Measurements from ENCODE around the gene HDAC7.

HDAC7 gene

GRCh38 chr12:47776471-47777143 is 43.1 kb downstream of the HDAC7 start:
- DNase-seq, result no peak

GRCh38 chr12:47775100-47775911 is 44.4 kb downstream of the HDAC7 start:
- no peak for DNase-seq

DNA sequence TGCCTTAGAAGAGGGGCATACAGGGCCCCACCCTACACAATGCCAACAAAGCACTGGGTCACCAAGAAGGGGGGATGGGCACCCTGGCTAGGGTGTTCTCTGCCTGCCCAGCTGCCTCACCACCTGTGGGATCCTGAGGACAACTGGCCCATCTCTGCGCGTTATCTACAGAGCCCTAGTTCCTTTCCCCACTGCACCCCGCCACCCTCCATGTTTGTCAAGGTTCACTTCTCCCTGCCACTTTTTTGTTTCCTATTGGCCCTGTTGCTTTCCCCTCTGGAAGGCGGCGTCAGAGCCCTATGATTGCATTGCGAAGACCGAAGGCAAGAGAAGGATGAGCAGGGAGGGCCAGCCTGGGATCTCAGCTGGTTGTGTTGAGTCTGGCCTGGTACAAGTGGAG is 45.0 kb downstream of the HDAC7 start:
- DNase-seq, result no peak

DNA sequence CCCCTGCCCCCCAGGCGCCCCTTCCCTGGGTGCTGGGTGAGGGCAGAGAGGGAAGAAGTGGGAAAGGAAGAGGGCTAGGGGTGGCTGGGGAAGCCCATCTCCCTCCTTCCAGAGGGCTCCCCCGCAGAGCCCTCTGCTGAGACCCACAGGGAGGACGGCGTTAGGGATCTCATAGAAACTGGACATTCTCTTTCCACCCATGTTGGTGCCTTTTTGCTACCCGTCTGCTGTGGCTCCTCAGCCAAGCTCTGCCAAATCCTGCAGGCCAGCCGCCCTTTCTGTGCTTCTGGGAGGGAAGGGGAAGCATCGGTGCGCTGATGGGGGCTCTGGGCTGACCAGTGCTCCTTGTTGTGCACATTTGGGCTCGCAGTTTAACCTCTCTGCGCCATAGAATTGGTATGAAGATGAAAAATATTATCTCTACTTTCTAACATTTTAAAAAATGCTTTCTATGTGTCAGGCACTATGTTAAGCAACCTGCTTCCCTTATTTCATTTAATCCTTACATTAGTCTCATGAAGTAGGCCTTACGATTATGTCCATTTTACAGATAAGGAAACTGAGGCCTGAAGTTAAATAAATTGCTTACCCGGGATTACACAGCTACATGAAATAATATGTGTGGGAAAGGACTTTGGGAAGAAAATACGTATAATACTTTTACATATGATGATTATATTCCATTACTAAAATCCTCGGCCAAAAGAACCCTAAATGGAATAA is 45.7 kb downstream of the HDAC7 start:
- no peak for DNase-seq

- DNase-seq, result peak; percentile 57
Observed at GRCh38 chr12:47773062-47773857, 46.4 kb downstream of the HDAC7 start, which contains the start of gene SLC48A1. Gene SLC48A1 (plus strand): TSS chr12:47773238. CDS start chr12:47773305, 67 bp downstream.

DNA sequence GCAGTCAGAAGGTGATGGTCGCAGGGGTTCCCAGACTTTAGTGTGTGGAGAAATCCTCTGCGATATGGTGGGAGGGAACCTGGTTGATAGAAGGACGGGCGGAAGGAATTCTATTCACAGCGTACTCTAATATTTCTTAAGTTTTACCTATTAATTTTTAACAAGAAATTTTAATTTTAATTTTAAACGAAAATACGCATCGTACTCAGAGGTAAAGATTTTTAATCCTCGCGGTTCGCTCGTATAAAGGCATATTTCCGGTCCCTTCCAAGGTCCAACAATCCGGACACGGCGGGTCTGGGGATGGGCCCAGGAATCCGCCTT is 47.0 kb downstream of the HDAC7 start:
- DNase-seq, result no peak

- DNase-seq, result no peak
Observed at GRCh38 chr12:47772094-47772660, 47.5 kb downstream of the HDAC7 start.

DNA sequence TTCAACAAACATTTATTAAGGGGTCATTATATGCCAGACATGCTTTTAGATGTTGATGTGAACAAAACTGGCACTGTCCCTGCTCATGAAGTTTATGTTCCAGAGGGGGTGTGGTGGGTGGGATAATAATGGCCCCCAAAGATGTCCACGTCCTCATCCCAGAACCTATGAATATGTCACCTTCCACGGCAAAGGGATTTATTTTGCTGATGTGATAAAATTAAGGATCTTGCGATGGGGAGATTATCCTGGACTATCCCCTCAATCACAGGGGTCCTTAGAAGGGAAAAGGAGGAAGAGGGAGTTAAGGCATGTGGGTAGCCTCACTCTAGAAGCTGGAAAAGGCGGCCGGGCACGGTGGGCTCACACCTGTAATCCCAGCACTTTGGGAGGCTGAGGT is 48.4 kb downstream of the HDAC7 start:
- DNase-seq, result no peak

- DNase-seq, result no peak
Observed at GRCh38 chr12:47770086-47770726, 49.5 kb downstream of the HDAC7 start.

DNA sequence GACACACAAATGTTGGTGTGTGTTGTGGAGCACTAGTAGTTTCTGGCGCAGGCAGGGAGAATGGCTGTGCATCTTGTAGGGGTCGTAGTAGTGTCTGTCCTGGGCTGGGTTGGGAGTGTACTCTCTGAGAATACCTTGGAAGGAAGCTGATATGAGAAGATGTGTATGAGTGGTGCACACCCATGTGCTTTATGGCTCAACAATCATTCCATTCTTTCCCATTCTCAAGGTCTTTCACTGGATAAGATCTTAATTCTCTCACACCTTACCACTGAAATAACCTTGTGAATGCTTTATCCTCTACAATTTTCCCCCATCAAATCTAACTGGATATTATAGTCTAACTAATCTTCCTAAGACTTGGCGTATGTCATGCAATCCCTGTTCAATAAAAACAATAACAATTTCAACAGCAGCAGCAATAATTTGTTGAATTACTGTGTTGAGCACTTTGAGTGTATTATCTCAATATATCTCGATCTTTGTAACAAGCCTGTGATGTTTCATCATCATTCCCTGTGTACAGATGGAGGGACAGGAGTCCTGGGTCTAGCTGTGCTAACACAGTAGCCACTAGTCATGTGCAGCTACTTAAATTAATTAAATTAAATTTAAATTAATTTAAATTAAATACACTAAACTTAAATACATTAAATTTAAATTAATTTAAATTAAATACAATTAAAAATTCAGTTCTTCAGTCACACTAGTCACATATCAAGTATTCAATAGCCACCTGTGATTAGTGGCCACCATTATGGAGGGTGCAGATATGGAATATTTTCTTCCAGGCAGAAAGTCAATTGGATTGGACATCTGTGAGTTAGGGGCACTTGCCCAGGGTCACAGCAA is 50.2 kb downstream of the HDAC7 start:
- no peak for DNase-seq

DNA sequence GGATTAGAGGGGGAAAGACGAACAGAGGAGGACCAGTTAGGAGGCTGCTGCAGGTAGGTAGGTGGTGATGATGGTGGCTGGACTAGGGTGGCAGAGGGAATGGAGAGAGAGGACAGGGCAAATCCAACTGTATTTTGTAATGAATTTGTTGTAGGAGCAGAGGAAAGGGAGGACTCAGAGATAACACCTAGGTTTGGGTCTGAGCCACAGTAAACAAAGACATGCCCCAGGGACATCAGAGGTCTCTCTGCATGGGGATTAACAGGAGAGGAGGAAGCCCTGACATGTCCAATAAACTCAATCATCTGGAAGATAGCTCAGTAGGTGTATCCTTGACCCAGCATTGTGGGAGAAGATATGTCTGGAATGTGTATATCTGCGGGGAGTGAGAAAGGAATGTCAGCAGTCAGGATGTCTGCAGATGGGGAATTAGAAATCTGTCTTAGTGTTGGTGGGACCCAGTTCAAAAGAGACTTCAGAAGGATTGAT is 51.3 kb downstream of the HDAC7 start:
- DNase-seq, result no peak

DNA sequence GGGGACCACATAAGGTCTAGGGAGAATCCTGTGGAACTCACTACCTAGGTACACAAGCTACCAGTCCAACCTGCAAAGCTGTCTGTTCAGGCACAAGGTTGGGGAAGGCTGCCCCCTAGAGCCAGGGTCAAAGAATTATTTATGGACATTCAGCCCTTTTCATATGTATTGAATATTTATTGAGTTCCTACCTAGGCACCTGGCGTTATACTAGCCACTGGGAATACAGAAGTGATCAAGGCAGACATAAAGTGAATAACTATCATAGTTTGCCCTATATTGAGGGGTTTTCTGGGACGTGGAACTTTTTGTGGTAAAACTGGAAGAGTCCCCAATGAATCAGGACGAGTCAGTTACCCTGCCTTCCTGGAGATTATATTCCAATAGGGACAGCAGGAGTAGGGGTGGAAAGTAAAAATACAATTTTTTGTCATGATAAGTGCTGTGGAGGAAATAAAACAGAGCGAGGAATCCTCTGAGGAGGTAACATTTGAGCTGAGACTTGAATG is 52.4 kb downstream of the HDAC7 start:
- peak; percentile 49 for DNase-seq

- no peak for DNase-seq
Observed at GRCh38 chr12:47766502-47767215, 53.0 kb downstream of the HDAC7 start.

DNA sequence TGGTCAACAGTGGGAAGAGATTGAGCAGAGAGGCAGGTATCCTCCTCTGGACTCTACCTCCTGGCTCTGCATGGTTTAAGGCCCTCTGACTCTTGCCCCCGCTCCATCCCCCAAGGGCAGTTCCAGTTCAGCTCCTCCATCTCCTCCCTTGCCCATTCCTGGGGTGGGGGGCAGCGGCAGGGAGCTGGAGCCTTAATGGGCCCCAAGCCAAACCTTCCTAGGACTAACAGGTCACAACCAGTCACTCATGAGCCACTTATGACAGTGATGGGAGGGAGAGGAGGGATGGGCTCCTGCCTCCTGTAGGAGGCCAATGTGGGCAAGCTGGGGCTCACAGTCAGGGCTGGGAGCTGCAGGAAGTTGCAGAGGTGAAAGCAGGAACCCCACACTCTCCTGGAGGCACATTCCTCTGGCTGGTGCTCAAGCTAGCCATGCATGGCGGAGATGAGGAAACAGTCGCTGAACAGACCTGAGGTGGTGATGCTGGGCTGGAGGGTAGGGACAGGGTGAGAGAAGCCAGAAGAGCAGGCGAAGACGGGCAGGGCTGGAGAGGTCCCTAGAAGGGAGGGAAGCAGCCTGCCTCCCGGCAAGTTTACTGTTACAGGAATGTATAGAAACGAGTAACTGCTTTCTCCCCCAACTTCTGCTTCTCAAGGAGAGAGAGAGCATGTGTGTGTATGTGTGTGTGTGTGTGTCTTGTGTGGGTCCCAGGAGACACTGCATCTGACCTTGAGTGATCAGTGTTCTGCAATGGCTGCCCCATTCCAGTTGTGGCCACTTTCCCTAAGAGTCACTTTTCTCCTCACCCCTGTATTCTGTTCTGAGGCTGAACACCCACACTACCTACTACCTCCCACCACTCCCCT is 56.0 kb downstream of the HDAC7 start:
- DNase-seq, result no peak

- no peak for DNase-seq
Observed at GRCh38 chr12:47762850-47763465, 56.7 kb downstream of the HDAC7 start.

DNA sequence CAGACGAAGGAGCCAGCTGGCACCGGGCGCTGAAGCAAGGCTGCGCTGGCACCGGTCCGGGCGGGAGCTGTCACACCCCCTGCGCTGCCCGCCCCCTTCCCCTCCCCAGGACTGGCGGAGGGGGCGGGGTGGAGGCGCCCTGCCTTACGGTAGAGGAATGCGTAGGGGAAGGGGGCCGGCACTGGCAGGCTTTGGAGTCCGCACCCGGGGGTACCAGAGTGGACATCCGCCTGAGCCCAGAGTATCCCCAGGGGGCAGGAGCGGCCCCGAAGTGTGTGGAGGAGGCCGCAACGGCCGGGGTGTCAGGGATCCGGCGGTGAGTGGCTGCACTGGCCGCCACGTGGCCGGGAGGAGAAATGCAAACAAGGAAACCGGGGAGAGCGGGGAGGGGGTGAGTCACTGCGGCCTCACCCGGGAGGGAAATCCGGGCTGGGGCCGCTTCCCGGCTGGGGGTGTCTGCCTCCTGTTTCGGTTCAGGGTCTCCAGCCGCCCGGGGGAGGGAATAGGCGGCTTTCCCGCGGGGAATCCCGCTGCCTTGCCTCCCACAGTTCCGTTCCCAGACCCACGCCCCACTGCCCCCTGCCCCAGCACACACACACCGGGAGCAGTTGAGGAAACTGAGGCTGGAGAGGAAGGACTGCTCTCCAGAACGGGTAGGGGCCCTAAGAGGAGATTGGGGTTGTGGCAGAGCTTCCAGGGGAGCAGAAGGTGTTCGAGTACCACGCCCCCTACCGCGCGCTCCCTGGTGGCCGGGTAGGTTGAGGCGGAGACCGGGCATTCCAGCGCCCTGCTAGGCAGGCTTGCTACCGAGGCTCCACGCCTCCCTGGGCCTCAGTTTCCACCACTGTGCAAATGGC is 60.6 kb downstream of the HDAC7 start, which contains the start of gene RAPGEF3:
Gene RAPGEF3, minus strand, starts transcription at position 47 of the 857 bp plus-strand sequence. CDS start 324 bp downstream, outside the sequence.
- peak; percentile 80 for DNase-seq

GRCh38 chr12:47758584-47758833 is 61.2 kb downstream of the HDAC7 start:
- no peak for DNase-seq

All from COR-L47 (cell line).